H7 (cell line): ENCODE results near the gene TRIM33. TPM values are rescaled to one million over a fixed set of nuclear protein-coding genes. Genes with fewer than 3 reads are reported as not detected.
"Not testable (repeated sequence)": the region's sequence is repeated elsewhere in the genome, so short reads cannot be mapped to it uniquely, and the experiment has no call there.

Experiments used
- DNase-seq: peaks from one replicate; pipeline ENCODE4 v3.0.0; 2012
- H3K27me3 ChIP-seq: 2 replicates; pipeline ENCODE4 v1.6.0; 2011; ENCODE audit warnings: mild to moderate bottlenecking, low read length; ENCODE audit not compliant: control insufficient read depth, insufficient read depth
- H3K36me3 ChIP-seq: replicated peaks from 2 replicates; pipeline ENCODE4 v1.5.1; 2011; ENCODE audit warnings: low read length; ENCODE audit not compliant: control insufficient read depth, insufficient read depth
- H3K4me3 ChIP-seq: 2 replicates; pipeline ENCODE4 v1.5.1; 2011; ENCODE audit warnings: low read depth, mild to moderate bottlenecking, control low read depth, low read length, moderate library complexity; ENCODE audit not compliant: insufficient read depth
- total RNA-seq: library from RNA; depleted of rRNA; stranded (reverse); fragments of >200 nt; shearing (Covaris generic); gene quantifications from 2 replicates; pipeline ENCODE4 v1.2.3, GENCODE V29; 2014

Gene TRIM33
- total RNA-seq, 1 experiment from 2014 or later, result 43.2 TPM

DNA sequence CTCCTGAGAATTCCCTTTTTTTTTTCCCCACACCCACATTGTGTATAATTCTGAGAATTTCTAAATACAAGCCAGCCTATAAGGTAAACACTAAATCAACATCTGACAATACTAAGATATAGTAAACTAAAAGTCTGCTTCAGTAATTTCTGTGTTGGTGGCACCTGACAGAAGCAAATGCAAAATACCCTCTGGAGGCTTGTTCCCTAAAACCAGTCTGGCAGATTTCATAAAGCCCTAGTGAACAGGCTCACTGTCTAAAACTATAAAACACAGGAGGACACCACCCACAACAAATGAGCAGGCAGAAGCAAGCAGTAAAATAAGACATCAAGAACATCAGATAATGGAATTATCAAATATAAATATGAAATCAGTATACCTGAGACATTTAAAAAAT is 11.5 kb downstream of the TRIM33 start:
- no peaks in the 10 kb centered on the region for H3K36me3 ChIP-seq
- no peak overlapping the region for H3K4me3 ChIP-seq
- no peak for DNase-seq
- H3K27me3 ChIP-seq, result no peaks in the 10 kb centered on the region

DNA sequence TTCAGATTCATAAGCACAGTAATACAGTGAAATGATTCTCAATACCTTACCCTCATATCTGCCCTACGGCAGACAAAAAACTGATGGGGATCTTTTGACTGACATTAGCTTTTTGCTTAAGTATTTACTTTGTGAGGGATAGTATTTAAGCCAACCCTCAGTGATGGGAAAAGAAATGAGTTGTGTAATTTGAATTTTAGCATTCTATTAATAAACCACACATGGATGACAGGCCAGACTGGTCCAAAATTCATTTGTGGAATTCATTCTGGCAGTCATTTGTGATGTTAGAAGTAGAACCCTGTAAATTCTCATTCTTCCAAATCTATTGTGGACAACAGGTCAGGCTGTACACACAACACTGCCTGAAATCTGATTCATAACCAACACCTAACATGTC is 14.9 kb downstream of the TRIM33 start:
- Histone ChIP-seq H3K36me3 (no peaks in the 10 kb centered on the region), H3K4me3 (no peak overlapping the region), H3K27me3 (no peaks in the 10 kb centered on the region)
- DNase-seq, result no peak

DNA sequence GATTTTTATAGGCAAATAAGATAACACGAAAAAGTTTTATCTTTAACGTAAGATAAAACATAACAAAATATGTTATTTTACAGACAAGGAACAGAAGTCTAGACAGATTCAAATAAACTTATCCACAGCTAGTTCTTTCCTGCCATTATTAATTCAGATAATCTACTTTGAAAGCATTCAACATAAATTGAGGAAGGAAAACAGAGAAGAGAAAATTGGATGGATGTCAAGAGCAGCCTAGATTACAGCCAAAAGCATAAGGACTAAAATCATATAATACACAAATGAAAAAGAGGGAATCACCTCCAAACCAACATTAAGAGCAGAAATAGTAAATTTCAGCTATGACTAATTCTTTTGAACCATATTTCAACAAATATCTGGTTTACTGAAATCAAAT is 15.5 kb downstream of the TRIM33 start:
- Histone ChIP-seq H3K4me3 (no peak overlapping the region), H3K27me3 (no peaks in the 10 kb centered on the region), H3K36me3 (no peaks in the 10 kb centered on the region)
- no peak for DNase-seq

DNA sequence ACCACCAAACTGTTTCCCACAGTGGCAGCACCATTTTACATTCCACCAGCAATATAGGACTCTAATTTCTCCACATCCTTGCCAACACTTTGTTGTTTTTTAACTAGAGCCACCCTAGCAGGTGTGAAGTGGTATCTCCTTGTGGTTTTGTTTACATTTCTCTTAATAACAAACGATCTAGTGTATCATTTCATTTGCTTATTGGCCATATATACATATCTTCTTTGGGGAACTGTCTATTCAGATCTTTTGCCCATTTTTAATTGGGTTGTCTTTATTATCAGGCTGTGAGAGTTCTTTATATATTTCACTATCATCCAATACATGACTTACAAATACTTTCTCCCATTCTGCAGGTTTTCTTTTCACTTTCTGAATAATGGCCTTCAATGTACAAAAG is 18.0 kb downstream of the TRIM33 start:
- Histone ChIP-seq H3K36me3 (no peaks in the 10 kb centered on the region), H3K4me3 (no peak overlapping the region), H3K27me3 (no peaks in the 10 kb centered on the region)
- no peak for DNase-seq

DNA sequence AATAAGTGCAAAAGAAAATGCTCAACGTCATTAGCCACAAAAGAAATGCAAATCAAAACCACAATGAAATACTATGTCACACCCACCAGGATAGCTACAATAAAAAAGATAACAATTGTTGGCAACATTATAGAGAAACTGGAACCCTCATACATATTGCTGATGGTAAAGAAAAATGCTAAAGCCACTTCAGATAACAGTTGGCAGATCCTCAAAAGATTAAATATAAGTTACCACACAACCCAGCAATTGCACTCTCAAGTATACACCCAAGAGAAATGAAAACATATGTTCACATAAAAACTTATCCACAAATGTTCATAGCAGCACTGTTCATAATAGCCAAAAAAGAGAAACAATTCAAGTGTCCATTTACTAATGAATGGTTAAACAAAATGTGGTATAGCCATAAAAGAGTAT is 20.7 kb downstream of the TRIM33 start:
- Histone ChIP-seq H3K36me3 (no peaks in the 10 kb centered on the region), H3K27me3 (no peaks in the 10 kb centered on the region), H3K4me3 (no peak overlapping the region)
- no peak for DNase-seq

DNA sequence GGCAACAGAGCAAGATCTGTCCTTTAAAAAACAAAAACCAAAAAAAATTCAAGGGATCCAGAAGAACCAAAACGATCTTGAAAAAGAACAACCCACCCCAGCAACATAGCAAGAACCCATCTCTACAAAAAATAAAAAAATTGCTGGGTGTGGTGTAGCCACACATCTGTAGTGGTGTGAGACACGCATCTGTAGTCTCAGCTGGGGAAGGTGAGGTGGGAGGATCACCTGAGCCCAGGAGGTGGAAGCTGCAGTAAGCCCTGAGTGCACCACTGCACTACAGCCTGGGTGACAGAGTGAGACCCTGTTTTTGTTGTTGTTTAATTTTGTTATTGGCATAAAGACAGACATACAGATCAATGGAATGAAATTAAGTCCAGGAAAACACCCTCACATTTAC is 22.3 kb downstream of the TRIM33 start:
- H3K4me3 ChIP-seq, result no peak overlapping the region
- no peaks in the 10 kb centered on the region for H3K27me3 ChIP-seq
- no peaks in the 10 kb centered on the region for H3K36me3 ChIP-seq
- no peak for DNase-seq

DNA sequence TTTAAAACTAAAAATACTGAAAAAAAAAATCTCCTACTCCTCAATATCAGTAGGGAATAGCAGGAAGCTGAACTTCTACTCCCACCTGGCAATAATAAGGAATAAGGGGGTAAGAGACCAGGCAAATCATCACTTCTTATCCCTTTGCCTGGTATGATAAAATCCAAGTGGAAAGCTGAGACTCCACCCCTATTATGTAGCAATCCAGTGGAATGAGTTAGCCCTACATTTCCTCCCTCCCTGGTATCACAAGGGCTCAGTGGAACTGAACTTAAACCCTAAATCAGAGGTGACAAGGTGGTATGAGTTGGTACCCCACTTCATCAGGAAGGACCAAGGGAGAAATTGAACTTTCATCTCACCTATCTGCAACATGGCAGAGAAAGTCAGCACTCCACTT is 25.7 kb downstream of the TRIM33 start:
- Histone ChIP-seq H3K36me3 (no peaks in the 10 kb centered on the region), H3K4me3 (no peak overlapping the region), H3K27me3 (no peaks in the 10 kb centered on the region)
- no peak for DNase-seq

DNA sequence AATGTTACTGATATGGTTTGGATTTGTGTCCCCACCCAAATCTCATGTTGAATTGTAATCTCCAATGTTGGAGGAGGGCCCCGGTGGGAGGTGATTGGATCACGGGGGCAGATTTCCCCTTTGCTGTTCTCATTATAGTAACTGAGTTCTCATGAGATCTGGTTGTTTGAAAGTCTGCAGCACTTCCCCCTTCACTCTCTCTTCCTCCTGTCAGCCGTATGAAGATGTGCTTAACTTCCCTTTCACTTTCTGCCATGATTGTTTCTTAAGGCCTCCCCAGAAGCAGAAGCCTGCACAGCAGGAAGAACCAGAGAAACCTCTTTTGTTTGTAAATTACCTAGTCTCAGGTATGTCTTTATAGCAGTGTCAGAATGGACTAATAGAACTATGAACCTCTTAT is 28.4 kb downstream of the TRIM33 start:
- no peak for DNase-seq

DNA sequence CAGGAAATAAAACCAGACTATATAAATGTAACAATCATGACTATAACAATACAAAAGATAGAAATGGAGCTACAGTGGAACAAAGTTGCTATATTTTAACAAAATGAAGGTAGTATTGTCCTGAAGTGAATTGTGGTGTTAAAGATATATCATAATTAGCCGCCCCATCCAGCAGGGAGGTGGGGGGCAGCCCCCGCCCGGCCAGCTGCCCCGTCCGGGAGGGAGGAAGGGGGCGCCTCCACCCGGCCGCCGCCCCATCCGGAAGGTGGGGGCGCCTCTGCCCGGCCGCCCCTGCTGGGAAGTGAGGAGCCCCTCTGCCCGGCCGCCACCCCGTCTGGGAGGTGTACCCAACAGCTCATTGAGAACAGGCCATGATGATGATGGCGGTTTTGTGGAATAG is 31.4 kb downstream of the TRIM33 start:
- H3K4me3 ChIP-seq, H3K36me3 ChIP-seq, DNase-seq, H3K27me3 ChIP-seq: not testable (repeated sequence)

More for the DNA sequence above, 28.4 kb downstream of the TRIM33 start:
- Histone ChIP-seq H3K4me3 (no peak overlapping the region), H3K27me3 (no peaks in the 10 kb centered on the region), H3K36me3 (no peaks in the 10 kb centered on the region)

DNA sequence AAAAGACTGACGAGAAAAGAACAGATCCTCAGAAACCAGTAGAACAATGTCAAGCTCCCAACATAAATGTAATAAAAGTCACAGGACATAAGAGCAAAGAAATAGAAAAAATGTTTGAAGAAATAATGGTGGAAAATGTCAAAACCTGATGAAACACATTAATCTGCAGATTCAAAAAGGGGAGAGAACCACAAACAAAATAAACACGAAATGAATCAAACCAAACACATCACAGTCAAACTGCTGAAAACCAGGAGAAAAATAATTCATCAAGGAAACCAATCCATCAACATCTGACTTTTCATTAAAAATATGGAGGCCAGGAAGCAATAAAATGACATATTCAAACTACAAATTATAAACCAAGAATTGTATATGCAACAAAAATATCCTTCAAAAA is 31.9 kb downstream of the TRIM33 start:
- no peak for DNase-seq

DNA sequence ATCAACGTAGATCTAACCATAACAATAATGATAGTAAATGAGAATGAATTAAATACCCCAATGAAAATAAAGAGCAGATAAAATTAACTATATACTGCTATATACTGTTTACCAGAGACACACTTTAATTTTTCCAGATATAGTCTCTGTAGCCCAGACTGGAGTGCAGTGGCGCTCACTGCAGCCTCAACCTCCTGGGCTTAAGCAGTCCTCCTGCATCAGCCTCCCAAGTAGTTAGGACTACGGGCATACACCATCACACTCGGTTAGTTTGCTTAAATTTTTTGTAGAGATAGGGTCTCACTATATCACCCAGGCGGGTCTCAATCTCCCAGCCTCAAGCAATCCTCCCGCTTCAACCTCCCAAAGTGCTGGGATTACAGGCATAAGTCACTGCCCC is 37.2 kb downstream of the TRIM33 start:
- DNase-seq, result no peak
- Histone ChIP-seq H3K36me3 (no peaks in the 10 kb centered on the region), H3K27me3 (no peaks in the 10 kb centered on the region; the same call in 1 of the 2 replicates), H3K4me3 (no peak overlapping the region)

More for the DNA sequence above, 31.9 kb downstream of the TRIM33 start:
- Histone ChIP-seq H3K4me3 (no peak overlapping the region), H3K36me3 (no peaks in the 10 kb centered on the region), H3K27me3 (no peaks in the 10 kb centered on the region)

DNA sequence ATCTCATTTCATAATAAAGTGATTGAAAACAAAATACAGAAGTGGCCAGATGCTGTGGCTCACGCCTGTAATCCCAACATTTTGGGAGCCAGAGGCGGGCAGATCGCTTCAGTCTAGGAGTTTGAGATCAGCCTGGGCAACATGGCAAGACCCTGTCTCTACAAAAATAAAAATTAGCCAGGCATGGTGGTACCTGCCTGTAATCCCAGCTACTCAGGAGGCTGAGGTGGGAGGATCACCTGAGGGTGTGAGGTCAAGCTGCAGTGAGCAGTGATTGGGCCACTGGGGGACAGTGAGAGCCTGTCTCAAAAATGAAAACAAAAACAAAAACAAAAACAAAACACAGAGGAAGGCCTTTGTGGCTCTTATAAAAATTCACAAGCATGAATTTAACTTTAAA is 38.6 kb downstream of the TRIM33 start:
- H3K27me3 ChIP-seq, result no peaks in the 10 kb centered on the region; the same call in 1 of the 2 replicates
- no peaks in the 10 kb centered on the region for H3K36me3 ChIP-seq
- no peak overlapping the region for H3K4me3 ChIP-seq
- no peak for DNase-seq

DNA sequence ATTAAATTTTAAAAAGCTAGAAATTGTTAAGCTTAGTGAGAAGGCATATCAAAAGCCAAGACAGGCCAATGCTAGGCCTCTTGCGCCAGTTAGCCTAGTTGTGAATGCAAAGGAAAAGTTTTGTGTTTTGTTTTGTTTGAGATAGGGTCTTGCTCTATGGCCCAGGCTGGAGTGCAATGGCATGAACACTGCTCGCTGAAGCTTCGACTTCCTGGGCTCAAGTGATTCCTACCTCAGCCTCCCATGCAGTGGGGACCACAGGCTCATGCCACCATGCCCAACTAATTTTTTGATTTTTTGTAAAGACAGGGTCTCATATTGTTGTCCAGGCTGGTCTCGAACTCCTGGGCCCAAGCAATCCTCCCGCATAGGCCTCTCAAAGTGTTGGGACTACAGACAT is 40.3 kb downstream of the TRIM33 start:
- H3K36me3 ChIP-seq, result no peaks in the 10 kb centered on the region; the same call in 1 of the 2 replicates
- H3K4me3 ChIP-seq, result no peak overlapping the region
- DNase-seq, result no peak
- H3K27me3 ChIP-seq, result no peaks in the 10 kb centered on the region; the same call in 1 of the 2 replicates

DNA sequence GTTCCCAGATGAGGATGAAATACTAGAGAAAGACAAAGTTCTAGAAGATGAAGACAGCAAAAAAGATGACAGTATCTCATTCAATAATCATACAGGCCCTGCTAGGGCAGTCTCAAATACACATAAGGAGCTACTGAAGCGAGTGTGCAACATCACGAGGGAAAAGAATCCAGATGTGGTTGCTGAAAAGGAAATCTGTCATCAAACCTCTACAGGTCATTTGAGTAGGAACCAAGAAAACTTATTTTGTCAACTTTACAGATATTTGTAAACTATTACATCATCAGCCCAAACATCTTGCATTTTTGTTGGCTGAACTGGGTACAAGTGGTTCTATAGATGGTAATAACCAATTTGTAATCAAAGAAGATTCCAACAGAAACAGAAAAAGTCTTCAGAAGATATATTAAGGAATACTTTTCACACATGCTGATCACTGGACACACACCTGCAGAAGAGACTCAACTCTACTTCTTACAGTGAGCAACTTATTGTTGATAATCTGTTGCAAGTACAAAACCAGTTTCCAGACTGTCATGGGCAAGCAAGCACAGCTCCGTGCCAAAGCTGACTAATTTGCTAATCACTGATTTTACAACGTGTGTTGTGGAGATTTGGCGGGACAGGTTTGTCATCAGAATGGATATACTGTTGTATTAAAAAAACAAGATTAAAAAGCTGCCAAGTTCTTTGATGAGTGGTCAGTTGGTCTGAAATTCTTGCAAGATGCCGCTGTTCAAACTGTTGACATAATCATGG is 42.1 kb downstream of the TRIM33 start:
- Histone ChIP-seq H3K36me3 (no peaks in the 10 kb centered on the region; the same call in 1 of the 2 replicates), H3K4me3 (no peak overlapping the region), H3K27me3 (no peaks in the 10 kb centered on the region; the same call in 1 of the 2 replicates)
- DNase-seq, result no peak

DNA sequence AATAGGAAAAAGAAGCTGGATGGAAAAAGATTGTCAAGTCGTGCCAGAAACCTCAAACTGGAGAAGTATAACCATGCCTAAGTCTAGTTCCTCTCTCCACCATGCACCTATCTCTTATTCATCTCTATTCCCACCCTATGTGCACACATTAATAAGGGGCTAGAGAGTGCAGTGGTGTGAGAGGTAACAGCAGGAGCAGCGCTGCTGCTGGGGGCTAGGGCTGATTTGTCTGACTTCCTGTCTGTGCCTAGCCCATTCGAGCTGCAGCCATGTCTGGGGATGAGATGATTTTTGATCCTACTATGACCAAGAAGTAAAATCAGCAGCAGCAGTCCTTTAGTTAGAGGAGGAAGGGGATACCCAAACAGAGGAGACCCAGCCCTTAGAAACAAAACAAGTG is 43.0 kb downstream of the TRIM33 start:
- Histone ChIP-seq H3K4me3 (no peak overlapping the region), H3K27me3 (no peaks in the 10 kb centered on the region; the same call in 1 of the 2 replicates), H3K36me3 (no peaks in the 10 kb centered on the region; the same call in 1 of the 2 replicates)
- no peak for DNase-seq
